Stimulated activated CD8-positive, alpha-beta memory T cell treated with anti-CD3 and anti-CD28 coated beads, Interleukin-12 subunit alpha, Interleukin-12 subunit beta, amount 100 ng/mL, for 1 hour (primary cell): ENCODE data around the gene AGAP1.
"Not testable (repeated sequence)": the region's sequence is repeated elsewhere in the genome, so short reads cannot be mapped to it uniquely, and the experiment has no call there.

Experiments
- DNase-seq: peaks from one replicate; pipeline ENCODE4 v3.0.0-alpha.2; 2020; ENCODE audit warnings: low read depth

The AGAP1 gene

DNA sequence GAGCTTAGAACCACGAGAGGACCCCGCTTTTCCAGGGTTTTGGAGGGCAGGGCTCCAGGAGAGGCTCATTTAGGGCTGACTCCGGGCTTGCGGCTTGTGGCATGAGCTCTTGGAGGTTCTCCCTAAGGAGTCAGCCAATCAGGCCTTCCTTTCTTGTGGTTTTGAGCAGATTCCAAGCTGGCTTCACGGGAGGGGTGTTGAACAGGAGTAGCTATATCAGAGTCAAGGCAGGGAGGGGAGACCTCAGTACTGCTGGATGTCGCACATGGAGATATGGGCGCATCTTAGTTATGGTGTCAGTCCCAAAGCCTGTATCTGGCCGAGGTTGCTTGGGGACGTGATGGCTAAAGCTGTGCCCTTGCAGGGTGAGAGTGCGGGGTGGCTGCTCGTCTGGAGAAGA, 98.6 kb downstream of the AGAP1 start:
- DNase-seq = no peak

DNA sequence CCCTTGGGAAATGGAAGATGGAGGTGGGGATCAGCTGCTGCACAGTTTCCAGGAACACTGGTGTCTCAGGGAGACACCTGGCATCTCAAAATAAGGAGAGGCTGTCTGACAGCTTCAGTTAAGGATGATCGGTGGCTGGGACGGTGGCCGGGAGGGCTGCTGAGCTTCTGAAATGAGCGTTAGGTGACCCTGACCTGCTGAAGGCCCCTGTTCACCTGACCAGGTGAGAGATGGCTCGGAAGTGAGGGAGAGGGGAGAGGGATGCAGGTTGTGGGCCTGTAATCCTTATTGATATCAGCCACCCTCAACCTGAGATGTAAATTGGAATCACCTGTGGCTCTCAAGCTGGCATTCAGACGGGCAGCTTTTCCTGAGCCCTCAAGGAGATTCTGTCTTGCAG, 99.0 kb downstream of the AGAP1 start:
- DNase-seq = no peak

DNA sequence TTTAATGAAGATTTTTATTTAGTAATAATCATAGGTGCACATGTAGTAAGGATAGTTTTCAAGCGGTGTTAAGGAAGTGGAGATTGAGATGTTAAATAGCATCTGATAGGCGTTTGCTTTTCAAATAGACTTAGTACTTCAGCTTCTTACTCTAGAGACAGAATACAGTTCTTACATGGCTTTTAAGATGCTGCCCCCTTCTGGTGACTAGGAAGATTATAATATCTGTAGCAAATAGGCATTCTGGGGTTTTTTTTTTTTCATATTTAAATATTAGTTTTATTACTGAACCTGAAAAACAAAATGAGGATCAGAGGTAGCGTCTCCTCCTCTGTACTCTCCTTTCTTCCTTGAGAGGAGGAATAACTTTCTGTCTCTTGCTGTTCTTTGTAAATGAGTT, 100.2 kb downstream of the AGAP1 start:
- no peak for DNase-seq

DNA sequence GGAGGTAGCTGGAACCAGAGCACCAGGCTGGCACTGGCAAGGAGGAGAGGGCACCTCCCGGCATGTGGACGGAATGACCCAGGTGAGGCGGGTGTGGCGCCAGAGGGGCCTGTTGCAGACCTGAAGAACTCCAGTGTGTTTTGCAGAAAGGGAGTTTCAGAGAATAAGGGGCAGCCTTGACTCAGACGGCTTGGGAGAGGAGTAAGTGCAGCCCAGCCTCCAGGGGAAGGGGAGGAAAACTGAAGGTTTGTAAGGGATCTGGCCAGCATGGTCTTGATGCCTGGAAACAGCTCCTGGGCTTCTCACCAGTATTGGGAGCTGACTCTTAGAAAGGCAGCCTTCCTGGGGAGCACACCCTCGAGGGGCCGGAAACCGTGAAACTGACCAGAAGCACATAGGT, 101.1 kb downstream of the AGAP1 start:
- no peak for DNase-seq

DNA sequence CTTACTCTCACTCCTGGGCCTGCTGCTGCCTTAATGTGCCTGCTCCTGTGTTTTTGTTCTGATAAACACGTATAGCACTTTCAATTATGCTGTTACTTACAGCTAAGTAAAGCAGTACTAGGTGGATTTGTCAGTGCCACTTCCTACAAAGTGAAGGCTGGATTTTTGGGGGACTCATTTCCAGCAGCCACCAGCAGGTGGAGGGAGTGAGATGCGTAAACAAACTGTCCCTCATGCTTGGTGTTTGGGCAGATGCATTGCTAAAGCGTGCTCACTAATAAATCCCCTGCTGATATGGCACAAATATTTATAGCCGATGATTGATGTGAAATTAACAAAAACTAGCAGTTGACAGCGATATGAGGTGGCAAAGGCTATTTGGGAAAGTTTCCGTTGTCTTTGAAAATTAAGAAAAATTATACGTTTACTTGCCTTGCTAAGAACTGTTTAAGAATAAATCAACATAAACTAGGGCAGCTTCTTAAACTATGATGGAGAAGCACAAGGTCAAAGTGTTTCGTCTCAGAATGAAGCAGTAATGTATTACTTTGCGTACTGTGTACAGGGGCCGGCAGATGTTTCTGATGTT, 101.7 kb downstream of the AGAP1 start:
- DNase-seq = peak; percentile 13

DNA sequence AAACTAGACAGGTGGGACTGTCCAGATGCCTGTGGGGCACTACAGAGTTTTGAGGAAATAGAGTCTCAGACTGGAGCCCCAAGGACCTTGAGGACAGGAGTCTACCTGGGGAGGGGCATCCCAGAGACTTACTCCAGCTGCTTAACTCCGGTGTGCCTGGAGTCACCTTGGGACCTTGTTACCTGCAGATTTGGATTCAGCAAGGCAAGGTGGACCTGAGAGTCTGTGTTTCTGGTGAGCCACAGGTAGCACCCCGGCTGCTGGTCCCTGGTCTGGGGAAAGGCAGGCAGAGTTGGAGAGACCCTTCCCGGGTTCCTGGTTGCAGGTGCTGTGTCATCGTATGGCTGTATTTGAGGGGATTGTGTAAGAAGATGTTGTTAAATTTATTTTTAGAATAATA, 102.4 kb downstream of the AGAP1 start:
- DNase-seq = no peak

DNA sequence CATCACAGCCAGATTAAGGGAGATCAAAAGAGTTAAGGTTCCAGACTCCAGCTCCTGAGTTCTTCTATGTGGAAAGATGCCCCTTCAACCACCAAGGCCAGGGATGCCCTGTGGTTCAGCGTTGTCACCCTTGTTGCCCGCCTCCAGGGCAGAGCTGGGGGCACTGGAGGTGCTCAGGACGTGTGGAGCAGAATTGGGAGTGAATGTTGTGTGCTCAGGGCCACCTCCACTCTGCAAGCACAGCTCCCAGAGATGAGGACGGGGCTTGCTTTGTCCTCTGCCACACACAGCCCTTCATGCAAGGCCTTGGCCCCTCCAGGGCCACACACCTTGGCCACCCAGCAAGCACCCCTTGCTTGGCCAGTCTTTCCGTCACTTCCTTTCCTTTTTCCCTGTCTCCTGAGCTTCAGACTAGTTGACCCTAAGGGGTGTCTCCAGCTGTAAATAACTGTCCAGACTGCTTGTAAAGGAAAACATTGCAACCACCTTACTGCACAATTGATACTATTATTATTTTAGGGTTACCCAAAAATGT, 103.3 kb downstream of the AGAP1 start:
- no peak for DNase-seq

DNA sequence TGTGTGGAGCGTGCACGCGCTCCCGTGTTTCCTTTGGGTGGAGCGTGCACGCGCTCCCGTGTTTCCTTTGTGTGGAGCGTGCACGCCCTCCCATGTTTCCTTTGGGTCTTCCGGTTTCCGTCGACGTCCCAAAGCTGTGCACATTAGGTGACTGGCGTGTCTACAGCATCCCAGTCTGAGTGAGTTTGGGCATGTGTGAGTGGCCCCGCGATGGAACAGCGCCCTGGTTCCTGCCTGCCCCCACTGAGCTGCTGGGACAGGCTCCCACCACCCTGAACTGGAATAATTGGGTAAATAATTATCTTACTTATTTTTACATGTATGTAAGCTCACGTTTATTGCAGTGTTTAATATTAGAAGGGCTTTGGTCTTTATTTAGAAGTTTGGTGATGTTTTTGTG, 104.2 kb downstream of the AGAP1 start:
- DNase-seq = no peak

DNA sequence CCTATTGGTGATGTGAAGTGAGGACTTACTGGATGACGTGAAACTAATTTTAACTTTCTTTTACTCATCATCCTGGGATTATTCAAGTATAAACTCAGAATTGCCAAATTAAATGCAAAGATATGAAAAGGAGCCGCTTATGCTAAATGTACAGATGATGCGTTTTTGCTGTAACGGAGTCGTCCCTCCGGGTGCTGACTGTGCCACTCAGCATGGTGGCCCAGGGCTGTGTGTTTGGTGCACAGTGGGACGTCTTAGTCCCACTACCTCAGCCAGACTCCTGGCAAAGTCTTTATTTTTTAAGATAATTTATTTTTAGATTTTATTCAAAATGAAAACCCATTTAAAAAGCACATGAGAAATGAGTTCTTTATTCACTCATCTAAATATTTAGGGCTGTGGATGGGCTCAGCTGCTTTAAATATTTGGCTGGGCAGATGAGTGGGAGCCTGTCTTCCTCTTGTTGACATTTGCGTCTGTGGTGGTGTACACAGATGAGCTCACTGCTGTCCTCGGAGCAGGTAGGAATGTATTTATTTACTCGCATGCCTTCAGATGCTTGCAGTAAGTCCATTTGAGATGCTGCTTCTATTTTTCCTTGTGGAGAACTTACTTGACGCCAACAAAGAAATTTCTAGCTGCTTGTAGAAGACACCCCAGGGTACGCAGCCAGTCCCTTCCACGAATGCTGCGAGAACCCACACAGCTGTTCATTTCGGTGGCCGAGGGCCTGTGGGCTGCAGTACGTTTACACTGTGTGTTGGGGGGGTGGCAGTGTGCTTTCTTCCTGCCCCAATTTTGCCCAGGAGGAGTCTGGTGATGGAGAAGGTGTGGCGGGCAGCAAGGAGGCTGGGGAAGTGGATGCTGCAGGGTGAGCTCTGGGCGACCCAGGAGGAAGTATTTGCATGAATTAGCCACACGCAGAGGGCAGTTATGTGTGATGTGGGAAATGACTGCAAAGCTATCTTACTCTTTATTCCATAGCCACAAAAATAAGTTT, 105.0 kb downstream of the AGAP1 start:
- no peak for DNase-seq

DNA sequence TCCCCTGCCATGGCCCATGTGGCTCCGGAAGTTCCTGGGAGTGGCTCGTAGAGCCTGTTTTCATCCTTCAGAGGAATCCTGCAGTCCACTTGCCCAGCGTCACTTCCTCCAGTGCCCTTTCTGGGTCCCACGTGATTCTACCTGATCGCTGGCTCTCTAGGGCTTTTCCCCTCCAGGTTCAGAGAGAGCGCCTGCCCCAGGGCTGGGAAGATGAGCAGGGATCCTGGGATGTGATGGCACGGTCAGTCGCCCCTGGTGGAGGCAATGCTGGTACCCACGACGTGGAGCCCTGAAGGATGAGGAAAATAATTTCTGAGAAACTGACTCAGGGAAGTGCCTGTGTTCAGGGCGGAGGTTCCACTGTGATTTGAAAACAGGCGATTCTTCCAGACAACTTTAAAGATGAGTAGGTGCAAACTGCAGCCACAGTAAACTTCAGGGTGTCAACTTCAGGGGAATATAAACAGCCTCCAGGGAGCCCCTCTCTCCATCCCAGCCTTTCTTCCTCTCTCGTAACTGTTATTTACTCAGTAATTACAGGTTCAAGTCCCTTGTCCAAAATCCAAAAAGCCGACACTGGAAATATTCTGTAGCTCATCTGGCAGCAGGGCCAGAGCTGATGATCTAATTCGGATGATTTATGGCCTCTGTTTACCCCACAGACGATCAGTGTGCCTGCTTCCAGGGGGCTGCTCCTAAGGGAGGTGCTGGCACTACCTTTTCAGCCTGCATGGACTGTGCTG, 105.9 kb downstream of the AGAP1 start:
- DNase-seq = no peak

DNA sequence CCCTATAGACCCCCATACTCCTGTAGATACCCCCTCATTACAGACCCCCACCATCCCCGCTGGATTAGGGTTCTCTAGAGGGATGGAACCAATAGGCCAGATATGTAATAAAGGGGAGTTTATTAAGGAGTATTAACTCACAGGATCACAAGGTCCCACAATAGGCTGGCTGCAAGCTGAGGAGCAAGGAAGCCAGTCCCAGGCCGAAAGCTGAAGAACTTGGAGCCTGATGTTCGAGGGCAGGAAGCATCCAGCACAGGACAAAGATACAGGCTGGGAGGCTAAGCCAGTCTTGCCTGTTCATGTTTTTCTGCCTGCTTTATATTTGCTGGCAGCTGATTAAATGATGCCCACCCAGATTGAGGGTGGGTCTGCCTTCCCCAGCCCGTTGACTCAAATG, 106.6 kb downstream of the AGAP1 start:
- DNase-seq = no peak

DNA sequence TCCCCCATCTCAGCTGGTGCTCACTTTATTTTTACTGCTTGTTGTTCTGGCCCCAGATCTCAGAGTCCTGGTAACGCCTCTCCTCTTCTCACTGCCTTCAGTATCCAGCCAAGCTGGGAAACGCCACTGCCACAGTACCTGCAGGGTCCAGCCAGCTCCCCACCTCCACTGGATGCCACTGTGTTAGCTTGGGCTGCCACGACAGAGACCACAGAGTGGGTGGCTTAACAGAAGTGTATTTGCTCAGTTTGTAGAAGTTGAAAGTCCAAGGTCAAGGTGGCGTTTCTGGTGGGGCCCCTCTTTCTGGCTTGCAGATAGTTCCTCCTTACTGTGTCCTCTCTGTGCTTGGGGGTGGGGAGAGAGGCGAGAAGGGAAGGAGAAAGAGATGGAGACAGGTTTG, 107.1 kb downstream of the AGAP1 start:
- DNase-seq = no peak

DNA sequence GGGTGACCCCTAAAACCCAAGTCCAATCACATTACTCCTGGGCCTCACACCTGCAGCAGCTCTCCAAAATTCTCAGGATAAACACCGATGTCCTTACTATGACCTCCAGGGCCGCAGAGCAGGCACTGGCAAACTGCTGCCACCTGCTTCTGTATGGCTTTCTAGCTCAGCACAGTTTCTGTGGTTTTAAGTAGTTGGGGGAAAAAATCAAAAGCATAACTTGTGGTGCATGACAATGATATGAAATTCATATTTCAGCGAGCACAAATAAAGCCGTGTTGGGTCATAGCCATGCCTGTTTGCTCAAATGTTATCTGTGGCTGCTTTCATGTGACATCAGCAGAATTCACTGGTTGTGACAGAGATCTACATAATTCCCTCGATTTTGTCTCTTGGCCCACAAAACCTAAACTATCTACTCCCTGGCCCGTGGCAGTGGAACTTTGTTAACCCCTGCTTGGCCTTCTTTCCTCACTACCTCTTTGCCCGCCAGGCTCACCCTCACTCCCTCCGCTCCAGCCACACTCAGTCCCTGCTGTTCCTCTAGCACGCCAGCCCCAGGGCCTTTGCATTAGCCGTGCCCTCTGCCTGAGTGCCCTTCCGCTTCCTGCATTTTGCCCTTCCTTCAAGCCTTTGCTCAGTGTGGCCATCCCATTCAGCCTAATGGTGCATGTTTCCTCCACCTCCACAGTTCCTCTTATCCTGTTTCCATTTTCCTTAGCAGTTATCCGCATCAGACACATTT, 108.3 kb downstream of the AGAP1 start:
- no peak for DNase-seq

DNA sequence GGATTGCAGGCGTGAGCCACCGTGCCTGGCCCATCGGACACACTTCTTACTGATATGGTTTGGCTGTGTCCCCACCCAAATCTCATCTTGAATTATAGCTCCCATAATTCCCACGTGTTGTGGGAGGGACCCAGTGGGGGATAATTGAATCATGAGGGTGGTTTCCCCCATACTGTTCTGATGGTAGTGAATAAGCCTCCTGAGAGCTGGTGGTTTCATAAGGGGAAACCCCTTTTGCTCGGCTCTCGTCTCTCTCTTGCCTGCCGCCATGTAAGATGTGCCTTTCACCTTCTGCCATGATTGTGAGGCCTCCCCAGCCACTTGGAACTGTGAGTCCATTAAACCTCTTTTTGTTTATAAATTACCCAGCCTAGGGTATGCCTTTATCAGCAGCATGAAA, 109.1 kb downstream of the AGAP1 start:
- not testable (repeated sequence) for DNase-seq

DNA sequence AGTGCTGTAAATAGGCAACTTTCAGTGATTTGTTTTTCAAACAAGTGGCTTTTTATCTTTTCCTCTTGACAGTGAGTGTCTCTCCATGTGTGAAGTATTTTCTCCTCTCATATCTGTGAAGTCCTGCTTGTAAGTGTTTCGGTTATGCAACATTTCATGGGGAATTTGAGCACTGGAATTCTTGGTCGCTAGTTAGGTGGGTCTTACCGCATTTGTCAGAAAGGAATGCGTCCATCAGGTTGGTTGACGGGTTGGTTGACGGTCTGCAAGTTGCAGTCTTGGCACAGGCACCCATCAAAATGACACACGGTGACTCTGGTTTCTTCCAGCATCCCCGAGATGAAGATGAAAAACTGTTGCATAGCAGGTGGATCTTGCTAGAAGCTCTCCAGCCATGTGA, 109.8 kb downstream of the AGAP1 start:
- DNase-seq = no peak

DNA sequence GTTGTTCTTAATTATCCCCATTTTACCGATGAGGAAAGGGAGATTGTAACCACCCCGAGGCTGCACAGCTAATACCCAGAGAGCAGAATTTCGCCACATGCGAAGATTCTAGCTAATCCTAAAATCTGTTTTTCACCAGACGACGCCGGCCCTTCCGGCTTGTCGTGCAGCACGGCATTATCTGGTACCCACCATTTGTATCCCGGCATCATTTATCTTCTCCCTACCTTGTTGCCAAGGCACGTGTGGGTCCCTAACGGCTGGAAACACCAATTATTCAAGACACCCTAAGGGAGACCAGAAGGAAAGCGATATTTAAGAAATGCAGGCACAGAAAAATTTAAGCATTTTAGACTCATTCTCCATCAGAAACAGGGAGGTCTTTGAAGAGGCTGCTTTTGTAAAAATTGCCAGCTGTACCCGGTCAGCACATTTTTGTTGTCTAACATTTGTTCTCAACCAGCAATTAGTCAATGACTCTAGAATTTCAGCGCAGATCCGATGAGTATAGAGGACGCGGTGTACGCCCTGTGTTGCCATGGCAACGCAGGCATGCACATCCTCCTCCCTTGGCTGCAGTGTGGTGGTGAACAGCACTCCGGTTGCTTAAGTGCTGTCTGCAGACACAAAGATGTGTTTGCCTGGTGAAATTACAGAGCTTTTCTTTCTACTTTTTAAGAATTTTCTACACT, 111.6 kb downstream of the AGAP1 start:
- DNase-seq = no peak

DNA sequence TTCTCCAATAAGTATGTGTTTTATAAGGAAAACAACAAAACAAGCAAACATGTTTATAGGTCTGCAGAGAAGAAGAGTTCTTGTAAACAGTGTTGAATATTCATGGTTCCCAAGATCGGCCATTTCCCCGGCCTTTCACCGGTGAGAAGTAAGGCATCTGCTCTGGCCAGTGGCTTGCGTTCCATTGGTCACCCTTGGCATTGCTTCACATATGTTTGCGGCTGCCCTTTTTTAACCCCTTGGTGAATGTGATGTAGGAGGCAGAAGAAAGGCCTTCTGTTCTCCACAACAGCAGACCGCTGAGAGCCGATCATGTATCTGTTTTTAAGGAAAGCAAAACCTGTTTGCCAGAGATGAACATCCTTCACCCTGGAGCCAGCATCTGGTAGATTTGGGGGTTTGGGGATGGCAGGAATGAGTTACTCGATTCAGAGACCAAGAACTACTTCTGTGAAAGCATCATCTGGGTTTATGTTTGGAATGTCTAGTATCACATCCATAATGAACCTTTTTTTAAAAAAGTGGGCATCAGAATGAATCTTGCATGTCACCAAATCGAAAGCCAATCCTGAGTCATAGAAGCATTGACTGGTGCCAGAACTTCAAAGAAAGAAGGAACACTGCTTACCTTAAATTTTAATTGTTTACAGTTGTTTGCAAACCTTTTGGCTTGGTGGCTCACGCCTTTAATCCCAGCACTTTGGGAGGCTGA, 112.3 kb downstream of the AGAP1 start:
- DNase-seq = no peak

DNA sequence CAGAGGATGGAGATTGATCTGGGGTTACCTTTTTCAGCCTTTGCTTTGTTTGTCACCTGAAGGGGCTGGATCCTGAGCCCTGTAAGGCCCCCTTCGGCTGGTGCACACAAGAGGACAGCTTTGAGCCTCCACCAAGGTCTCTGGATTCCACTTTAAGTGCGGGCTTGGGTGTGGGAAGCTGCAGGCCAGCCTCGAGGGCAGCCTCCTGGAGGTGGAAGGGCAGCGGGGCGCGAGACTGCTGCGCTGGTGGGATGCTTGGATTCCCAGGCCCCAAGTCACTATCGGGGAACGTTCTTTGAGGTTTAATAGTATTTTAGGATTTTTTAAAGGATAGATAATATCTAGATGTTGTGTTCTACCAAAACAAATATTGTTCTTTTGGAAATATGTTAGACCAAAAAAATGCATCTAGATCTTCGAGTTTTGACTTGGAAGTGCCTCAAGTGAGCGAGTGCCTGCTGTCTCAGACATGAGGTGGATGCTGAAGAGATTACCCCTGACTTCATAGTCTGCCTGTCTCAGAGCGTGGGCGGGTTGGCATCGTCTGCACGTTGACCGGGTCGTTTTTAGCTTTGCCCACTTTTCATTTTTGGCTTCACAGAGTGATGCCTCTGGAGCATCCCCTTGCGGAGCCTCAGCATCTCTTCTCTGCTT, 113.8 kb downstream of the AGAP1 start:
- DNase-seq = no peak

DNA sequence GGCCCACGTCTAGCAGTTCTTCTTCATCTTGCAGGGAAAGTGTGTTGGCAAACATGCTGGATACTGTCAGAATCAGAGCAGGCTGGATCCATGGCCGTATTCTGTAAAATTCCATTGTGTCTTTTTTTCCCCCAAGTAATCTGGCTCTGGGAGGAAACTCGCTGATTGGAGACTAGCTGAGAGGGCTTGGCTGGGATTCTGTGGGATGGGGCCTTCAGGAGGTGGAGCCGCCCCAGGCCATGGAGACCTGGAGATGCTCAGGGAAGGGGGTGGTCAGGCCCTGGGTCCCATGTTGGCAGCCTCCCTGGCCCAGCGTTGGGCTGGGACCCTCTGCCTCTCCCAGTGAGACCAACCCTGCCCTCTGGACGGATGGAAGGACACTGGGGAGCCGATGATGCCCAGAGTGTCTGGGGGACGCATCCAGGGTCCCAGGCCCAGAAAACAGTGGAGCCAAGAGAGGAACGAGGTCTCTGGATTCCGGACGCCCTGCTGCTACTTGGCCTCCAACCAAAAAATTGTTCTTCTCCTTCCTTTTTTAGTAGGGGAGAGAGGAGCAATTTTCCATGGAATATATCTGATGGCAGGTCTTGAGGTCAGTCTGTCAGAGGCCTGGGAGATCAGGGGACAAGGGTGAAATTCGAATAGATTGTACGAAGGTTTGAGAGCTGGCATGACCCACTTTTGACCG, 114.5 kb downstream of the AGAP1 start:
- DNase-seq = no peak

DNA sequence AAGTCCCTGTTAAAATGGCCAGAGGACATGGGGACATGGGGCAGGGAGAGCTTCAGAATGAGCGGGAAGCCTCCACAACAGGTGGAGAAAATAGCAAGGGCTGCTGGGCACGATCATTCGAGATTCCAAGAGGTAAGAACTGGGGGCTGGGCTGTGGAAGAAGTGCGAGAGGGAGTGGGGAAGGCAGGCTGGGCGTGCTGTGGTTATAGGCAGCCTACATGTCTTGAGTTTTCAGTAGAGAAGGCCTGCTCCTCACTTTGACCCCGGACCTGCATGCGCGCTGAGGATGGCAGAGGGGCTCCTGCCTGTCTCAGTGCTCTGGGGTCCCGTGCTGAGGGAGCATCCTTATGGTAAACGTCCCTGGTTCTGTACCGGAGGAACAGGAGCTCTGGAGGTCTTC, 115.5 kb downstream of the AGAP1 start:
- DNase-seq = no peak
